NCI-H524 (cell line): Measurements from ENCODE around the gene RUNX1.
"Not testable (repeated sequence)": the region's sequence is repeated elsewhere in the genome, so short reads cannot be mapped to it uniquely, and the experiment has no call there.

Experiments
- DNase-seq, 2 experiments: peaks; one replicate each; lab custom pipeline; 2025; lab: John Stamatoyannopoulos, UW

The RUNX1 gene

GRCh38 chr21:35016517-35017188, 32.4 kb downstream of the RUNX1 start:
- DNase-seq: no peak

GRCh38 chr21:35016071-35016470, 33.0 kb downstream of the RUNX1 start:
- DNase-seq: no peak

DNA sequence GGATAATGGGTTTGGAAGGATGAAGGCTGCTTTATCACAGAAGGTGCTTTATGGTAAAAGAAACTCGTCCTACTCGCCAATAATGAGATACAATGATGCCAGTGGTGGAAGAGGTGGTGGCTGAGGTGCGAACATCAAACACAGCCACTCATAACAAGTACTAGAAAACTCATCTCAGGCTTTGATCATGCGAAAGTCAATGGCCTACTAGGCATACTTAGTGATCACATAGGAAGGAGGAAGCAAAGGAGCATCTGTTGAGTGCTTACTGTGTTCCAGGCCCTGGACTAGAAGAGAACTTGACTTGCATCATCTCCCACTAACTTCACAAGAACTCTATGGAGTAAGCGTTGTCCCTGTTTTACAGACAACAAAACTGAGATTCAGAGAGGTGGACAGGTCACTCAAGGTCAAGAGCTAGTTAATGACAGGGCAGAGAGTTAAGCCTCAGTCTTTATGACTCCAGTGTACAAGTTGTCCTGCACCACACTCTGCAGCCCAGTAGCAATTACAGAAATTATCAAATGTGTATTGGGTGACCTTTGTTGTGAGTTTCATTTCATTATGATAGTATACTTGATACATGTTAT, 33.6 kb downstream of the RUNX1 start:
- DNase-seq: no peak

DNA sequence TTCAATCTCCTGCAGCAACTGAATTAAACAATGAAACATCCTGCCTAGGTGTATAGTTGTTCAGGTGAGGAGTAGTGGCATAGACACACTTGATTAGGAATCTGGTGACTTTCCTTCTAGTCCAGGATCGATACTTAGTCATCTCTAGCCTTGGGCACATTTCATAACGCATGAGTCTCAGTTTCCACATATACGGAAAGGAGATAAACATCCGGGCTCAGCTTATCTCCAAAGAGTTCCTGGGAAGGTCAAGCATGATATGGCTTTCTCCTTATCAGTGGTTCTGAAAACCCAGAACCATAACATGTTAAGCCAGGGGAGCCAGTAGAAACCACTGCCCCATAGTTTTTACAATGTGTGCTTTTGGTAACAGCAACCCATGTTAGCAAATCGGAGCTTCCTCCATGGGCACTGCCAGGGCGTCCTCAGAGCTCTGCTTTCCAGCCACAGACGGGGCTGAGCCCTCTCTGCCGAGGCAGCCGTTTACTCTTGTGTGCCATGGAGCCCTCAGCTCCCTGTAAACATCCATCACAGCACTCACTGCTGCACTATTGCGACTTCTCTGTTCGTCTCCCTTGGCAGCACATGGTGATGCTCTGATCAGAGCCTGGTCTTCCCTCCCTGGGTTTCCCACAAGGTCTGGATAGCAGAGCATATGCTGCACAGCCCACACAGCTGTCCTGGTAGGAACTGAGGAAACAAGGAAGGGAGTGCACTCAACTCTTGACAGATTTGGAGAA, 34.6 kb downstream of the RUNX1 start:
- DNase-seq: no peak

DNA sequence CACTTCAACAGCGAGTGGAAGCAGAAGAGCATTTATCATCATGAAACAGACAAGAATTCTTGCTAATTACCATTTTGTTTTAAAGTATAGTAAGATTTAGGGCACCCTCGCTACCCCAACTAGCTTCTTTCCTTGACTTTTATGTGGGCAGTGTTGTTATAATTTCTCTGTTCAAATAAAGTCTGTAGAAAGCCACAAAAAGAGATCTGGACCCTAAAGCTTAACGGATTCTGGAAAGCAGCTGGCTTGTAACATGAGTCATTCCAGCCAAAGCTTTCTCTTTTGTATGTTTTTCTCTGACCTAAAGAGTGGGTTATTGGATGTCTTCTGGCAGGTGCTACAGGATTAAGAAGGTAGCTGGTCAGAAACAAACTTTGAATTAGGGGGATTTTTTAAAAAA, 37.4 kb downstream of the RUNX1 start:
- peak in 1 of 2 experiments; percentile 68 for DNase-seq

DNA sequence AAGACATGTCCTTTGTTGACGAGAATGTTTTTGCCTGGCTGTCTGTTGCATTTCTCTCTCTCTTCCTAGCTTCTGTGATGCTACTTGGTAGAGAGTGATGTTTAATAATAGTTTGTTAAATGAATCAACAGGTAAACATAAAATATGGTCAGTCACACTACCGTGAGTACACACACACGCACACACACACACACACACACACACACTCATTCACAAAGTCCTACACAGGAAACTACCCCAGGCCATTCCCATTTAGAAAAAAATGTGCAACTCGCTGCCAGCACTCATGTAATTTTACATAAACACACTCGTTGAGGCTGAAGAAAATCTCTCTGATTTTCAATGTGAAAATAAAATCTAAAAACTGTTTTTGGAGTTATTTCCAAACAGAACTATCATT, 38.7 kb downstream of the RUNX1 start:
- no peak for DNase-seq

DNA sequence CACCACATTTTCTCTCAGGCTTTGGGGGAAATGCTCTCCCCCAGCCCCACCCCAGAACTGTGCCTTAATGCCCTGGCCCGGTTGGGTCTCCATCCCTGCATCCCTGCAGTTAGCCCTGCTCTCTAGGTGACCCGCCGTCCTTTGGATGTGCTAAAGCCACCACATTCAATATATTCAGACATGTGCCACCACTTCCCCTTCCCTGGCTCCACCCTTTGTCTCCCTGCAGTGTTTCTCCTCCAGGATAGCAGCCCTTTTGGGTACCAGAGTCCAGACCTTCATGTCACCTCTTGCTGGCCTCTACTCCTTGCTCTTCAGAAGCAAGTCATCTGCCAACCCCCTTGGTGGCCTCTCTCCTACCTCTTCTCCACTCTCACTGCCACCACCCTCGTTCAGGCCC, 41.8 kb downstream of the RUNX1 start:
- no peak for DNase-seq

GRCh38 chr21:35006771-35007170, 42.3 kb downstream of the RUNX1 start:
- DNase-seq: no peak

DNA sequence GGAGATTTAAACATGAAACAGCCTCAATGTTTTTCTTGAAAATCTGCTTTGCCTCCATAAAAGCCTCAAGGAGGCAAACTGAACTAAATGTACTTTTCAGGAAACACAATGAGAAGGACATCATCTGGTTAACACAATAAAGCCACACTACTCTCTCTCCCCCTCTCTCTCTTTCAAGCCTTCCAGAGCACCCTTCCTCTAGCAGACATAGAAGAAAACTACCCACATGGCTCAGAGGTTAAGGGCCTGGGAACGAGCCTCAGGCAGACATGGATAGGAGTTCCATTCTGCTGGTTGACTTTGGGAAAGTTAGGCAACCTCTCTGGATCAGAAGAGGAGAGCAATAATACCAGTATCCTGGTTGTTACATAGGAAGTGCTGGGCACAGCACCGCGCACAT, 42.9 kb downstream of the RUNX1 start:
- DNase-seq: no peak

GRCh38 chr21:35005560-35006224, 43.4 kb downstream of the RUNX1 start:
- no peak for DNase-seq

DNA sequence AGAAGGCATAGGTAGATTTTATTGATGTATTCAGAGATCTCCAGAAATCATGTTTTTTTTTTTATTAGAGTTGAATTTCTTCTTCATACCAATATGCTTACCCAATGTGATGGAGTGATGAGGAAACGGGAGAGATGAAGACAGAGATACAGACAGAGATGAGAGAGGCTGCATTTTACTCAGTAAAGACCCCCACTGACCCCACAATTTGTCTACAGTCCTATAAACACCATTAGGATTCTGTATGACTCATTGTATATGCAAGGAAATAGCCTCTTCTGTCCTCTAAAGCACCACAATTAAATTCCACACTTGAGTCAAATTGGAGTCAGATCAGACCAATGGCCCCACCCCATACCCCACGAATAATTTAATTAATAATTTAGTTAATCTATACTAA, 44.0 kb downstream of the RUNX1 start:
- no peak for DNase-seq

GRCh38 chr21:35004314-35004713, 44.8 kb downstream of the RUNX1 start:
- no peak for DNase-seq

DNA sequence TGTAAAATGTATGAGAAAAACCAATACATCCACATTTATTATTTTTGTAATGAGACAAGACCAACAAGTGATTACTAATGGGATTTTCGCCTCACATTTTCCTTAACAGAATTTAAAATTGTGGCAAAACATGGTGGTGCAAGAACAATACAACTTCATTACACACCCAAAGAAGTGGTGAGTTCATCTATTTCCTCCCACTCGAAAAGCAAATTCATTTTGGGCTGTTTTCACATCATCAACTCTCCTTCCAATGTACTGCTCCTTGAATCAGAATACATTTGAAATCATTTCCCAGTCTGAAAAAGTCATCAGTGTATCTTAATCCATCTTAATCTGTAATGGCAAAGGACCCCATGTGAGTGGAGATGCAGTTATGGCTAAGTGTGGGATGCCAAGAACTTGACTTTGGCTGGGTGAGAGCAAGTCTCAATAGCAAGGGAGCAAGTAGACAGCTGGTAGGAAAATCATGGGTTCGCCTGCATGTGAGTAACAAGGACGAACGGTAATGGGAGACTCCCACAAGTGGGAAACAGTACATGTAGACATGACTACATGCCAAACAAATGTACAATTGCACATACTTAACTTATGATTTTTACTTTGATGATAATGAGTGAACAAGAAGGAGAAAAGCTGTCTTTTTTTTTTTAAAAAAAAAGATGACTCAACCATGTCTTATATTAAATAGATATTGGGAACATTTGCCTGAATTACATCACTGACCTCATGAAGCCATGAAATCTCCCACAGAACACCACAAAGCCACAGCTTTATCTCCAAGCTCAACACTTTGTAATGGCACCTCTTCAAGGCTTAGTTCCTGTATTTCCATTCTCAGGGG, 46.0 kb downstream of the RUNX1 start:
- DNase-seq: no peak

- DNase-seq: no peak
These were observed 49.6 kb downstream of the RUNX1 start for GRCh38 chr21:34999397-34999941.

DNA sequence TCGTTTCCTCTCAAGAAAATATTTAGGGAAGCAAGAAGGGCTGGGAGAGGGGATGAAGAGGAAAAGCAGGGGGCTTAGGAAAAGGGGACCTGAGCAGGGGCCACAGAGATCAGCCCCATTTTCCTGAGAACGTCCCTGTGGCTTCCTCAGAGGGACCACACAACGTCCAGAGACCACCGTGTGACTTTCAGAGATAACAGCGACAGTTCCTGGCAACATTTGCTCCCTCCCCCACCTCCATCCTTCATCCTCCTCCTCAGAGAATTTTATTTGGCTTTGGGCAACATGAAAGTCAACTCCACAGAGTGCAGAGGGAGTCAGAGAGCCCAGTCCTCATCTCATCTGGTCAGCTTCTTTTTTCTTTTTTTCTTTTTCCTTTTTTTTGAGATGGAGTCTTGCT, 50.9 kb downstream of the RUNX1 start:
- no peak for DNase-seq

- no peak for DNase-seq
These were observed 51.8 kb downstream of the RUNX1 start for GRCh38 chr21:34997294-34997693.

DNA sequence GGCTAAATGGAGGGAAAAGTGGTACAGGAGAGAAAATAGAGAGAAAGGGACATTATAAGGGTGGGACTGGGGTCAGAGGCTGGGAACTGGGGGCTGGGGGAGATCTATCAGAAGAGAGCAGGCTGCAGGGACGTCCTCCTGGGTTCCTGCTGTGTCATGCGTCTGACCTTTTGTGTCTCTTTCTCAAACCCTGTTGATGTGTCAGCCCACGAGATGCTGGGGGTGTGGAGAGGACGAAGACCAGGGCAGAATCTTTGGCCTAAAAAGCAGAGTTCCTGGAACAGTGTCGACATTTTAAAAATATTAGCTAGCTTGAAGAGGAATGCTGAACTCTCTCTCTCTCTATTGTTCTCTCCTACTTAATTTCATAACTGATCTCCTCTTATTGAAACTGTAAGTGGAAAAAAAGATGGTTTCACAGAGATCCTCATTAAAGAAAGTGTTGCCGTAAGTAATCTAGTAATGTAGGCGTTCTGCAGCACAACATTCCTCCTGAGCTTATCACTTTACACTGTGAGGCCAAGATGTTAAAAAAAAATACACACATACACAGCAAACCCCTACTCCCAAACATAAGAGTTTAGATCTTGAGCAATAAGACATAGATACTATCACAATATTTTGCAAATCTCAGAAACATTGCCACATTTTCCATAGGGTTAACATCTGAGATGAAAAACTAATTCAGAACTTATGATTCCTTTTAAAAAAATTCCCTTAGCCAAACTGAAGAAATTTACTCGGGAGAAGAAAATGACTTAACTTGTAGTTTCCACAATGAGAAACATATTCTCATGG, 52.6 kb downstream of the RUNX1 start:
- no peak for DNase-seq

GRCh38 chr21:34995979-34996303, 53.2 kb downstream of the RUNX1 start:
- no peak for DNase-seq

DNA sequence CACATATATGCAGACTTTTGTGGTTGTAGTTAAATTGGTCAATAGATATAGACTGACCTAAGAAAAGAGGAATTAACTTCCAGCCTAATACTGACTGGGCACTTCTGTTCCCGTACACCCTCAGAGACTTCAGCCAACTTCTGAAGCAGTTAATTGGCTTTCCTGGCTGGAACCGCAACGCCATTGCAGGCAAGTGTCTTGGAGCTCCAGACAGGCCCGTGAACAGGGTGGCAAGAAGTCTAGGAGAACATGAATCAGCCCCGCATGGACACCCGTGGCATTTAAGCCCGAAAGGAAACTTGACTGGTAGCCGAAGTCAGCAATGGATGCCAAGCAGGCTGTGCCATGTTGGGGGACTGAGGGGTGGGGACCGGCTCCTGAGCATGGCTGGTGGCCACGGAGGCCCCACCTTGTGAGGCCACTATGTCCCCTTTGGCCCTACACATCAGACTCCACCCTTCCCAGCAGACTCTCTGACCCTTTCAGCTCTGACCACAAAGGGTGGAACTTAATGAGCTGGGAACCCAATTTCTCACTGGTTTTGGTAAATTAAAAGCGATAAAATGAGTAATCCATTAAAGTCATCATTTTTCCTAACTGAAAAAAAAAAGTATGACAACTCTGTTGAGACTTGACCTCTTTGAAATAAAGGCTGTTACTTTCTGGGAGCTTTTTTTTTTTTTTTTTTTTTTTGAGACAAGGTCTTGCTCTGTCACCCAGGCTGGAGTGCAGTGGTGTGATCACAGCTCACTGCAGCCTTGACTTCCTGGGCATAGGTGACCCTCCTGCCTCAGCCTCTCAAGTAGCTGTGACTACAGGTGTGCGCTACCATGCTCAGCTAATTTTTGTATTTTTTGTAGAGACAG, 54.1 kb downstream of the RUNX1 start:
- DNase-seq: no peak

GRCh38 chr21:34993521-34993921, 55.6 kb downstream of the RUNX1 start:
- DNase-seq: not testable (repeated sequence)
